Erythroblast (primary cell): Measurements from ENCODE around the gene OR4D2.

Source experiments
- GATA1 ChIP-seq: IDR thresholded peaks from 2 replicates; pipeline ENCODE4 v1.6.1; 2011; ENCODE audit warnings: low read depth, mild to moderate bottlenecking, control low read depth, low read length, moderate library complexity
- POLR2A ChIP-seq: IDR thresholded peaks from 2 replicates; pipeline ENCODE4 v1.6.1; 2011; ENCODE audit warnings: mild to moderate bottlenecking, low read length

- no peak for TF ChIP-seq POLR2A
- TF ChIP-seq GATA1: no peak
Observed at GRCh38 chr17:58210922-58211321, 44.1 kb downstream of the OR4D2 start.
